Glutamatergic neuron (in vitro differentiated cells): ENCODE measurements around the gene DCAF15. TPM values are rescaled to one million over a fixed set of nuclear protein-coding genes. Genes with fewer than 3 reads are reported as not detected.
A peak's percentile ranks its signal among the peaks of the same experiment; 100 is the strongest.

Source experiments
- DNase-seq: peaks from one replicate; pipeline ENCODE4 v3.0.0; 2022
- H3K27ac Mint-ChIP-seq: one replicate; pipeline ENCODE4 v1.8.0; 2020; ENCODE audit warnings: mild to moderate bottlenecking, mixed read lengths, inconsistent platforms; ENCODE audit not compliant: unreplicated experiment
- H3K27me3 Mint-ChIP-seq: one replicate; pipeline ENCODE4 v1.8.0; 2020; ENCODE audit warnings: mild to moderate bottlenecking, moderate library complexity, mixed read lengths, inconsistent platforms; ENCODE audit not compliant: unreplicated experiment
- H3K36me3 Mint-ChIP-seq: one replicate; pipeline ENCODE4 v1.8.0; 2020; ENCODE audit warnings: mild to moderate bottlenecking, mixed read lengths, inconsistent platforms; ENCODE audit not compliant: unreplicated experiment
- H3K4me1 Mint-ChIP-seq: one replicate; pipeline ENCODE4 v1.8.0; 2020; ENCODE audit warnings: mild to moderate bottlenecking, low read depth, mixed read lengths, inconsistent platforms; ENCODE audit not compliant: unreplicated experiment
- H3K4me3 Mint-ChIP-seq: one replicate; pipeline ENCODE4 v1.8.0; 2020; ENCODE audit warnings: mild to moderate bottlenecking, mixed read lengths, inconsistent platforms; ENCODE audit not compliant: unreplicated experiment
- H3K9me3 Mint-ChIP-seq: one replicate; pipeline ENCODE4 v1.8.0; 2020; ENCODE audit warnings: mild to moderate bottlenecking, moderate library complexity, mixed read lengths, inconsistent platforms; ENCODE audit not compliant: unreplicated experiment
- CTCF ChIP-seq: fragments of 200-600 bp; sonication (generic); IDR thresholded peaks from one replicate; pipeline ENCODE4 v1.5.0; 2021; ENCODE audit not compliant: partially characterized antibody, unreplicated experiment
- total RNA-seq: library from RNA; stranded (reverse); fragmentation: NEBNext Ultra II Directional; extraction: Animal tissue kit (Norgen Biotek cat#: 25700); gene quantifications from one replicate; pipeline ENCODE4 v1.2.1, GENCODE V29; 2021; ENCODE audit not compliant: unreplicated experiment

Gene DCAF15
- total RNA-seq, 1 donor from 2014 or later, result 84.4 TPM

DNA sequence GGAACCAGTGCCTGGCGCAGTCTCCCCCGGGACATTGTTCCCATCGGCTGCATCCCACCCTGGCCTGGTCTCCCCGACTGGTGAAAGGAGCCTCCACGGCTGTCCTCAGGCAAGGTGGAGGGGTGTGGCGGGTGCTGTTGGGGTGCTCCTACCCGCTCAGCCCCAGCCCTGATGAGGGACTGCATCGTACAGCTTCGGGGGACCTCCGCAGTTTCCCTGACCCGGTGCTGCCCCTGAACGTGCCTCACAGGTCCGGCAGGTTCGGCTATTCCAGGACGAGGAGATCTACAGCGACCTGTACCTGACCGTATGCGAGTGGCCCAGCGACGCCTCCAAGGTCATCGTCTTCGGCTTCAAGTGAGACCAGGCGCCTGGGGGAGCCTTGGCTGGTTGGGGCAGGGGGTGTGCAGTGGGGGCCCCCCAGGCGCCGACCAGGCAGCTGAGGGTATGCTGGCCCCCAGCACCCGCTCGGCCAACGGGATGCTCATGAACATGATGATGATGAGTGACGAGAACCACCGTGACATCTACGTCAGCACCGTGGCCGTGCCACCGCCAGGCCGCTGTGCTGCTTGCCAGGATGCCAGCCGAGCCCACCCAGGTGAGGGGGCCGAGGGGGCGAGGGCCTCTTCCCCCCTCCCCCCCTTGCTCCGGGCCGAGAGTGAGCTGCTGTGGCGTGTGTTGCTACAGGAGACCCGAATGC is 3.5 kb downstream of the DCAF15 start:
- no peak for TF ChIP-seq CTCF
- no peak for DNase-seq
- H3K9me3 Mint-ChIP-seq, result peaks cover 3% of the 10 kb centered on the region
- H3K27ac Mint-ChIP-seq, result no peak overlapping the region
- peaks cover 11% of the 10 kb centered on the region for H3K4me1 Mint-ChIP-seq
- H3K27me3 Mint-ChIP-seq, result peaks cover 12% of the 10 kb centered on the region
- H3K36me3 Mint-ChIP-seq, result no peaks in the 10 kb centered on the region
- H3K4me3 Mint-ChIP-seq, result no peak overlapping the region

- Mint-ChIP-seq H3K4me3 (no peak overlapping the region), H3K27ac (no peak overlapping the region), H3K4me1 (peaks cover 11% of the 10 kb centered on the region), H3K27me3 (peaks cover 12% of the 10 kb centered on the region), H3K9me3 (peaks cover 3% of the 10 kb centered on the region), H3K36me3 (no peaks in the 10 kb centered on the region)
- DNase-seq, result no peak
- TF ChIP-seq CTCF, result no peak
Measured at GRCh38 chr19:13956365-13956744, 4.0 kb downstream of the DCAF15 start.

DNA sequence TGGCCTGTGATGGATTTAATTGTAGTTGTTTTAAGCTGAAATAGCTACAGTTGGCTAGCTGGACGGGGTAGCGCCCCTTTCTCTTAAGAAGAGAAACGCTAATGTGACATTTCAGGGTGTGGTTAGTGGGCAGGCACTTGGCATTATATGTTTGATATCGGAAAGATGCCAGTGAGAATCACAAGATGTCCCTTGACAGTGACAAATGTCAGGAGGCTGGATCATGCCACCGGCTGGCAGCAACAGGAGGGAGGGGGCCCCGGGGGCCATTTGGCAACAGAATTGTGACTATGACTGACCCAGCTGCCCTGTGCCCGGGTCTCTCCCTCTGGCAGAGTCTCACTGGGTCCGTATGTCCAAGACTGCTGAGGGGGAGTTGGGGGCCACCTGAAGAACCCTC is 4.7 kb downstream of the DCAF15 start:
- H3K9me3 Mint-ChIP-seq, result peaks cover 4% of the 10 kb centered on the region
- peaks cover 12% of the 10 kb centered on the region for H3K27me3 Mint-ChIP-seq
- TF ChIP-seq CTCF, result no peak
- H3K4me3 Mint-ChIP-seq, result no peak overlapping the region
- no peak overlapping the region for H3K27ac Mint-ChIP-seq
- no peak for DNase-seq
- peaks cover 13% of the 10 kb centered on the region for H3K4me1 Mint-ChIP-seq
- H3K36me3 Mint-ChIP-seq, result no peaks in the 10 kb centered on the region

DNA sequence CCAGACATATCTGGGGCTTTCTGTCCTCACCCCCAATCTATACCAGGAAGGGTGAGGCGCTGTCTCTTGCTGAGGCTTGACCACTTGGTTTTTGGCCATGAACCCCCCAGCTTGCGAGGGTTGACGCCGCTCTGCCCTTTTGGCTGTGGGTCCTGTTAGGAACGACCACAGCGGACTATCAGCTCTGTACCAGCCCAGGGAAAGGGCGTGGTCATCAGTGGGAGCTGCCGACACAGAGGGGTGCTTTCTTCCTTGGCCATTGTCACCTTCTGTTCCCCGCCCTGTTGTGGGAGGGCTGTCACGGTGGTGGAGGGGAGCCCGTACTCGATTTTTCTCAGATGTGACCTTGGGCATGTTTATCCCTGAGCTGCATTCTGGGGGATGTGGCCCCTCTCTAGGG is 5.7 kb downstream of the DCAF15 start:
- Mint-ChIP-seq H3K9me3 (peaks cover 2% of the 10 kb centered on the region), H3K36me3 (no peaks in the 10 kb centered on the region), H3K4me1 (peaks cover 13% of the 10 kb centered on the region), H3K27me3 (peaks cover 12% of the 10 kb centered on the region), H3K4me3 (peak overlapping the region; percentile 30), H3K27ac (peak overlapping the region; percentile 59)
- no peak for DNase-seq
- TF ChIP-seq CTCF, result no peak

DNA sequence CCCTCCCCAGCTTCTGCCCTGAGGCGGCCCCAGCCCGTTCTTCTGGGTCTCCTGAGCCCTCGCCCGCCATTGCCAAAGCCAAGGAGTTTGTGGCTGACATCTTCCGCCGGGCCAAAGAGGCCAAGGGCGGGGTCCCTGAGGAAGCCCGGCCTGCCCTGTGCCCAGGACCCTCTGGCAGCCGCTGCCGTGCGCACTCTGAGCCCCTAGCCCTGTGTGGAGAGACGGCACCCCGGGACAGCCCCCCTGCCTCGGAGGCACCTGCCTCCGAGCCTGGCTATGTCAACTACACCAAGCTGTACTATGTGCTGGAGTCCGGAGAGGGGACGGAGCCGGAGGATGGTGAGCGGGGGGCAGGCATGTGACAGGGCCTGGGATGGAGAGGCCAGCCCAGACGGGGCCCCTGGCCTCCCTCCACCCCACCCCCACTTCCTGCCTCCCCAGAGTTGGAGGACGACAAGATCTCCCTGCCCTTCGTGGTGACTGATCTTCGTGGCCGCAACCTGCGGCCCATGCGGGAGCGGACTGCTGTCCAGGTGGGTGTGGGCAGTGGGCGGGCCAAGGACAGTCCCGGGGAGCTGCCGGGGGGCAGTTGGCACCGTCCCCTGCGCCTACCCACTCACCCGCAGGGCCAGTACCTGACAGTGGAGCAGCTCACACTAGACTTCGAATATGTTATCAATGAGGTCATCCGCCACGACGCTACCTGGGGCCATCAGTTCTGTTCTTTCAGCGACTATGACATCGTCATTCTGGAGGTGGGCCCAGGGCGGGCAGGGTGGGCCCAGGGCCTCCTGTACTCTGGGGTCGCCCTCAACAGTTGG is 7.0 kb downstream of the DCAF15 start:
- DNase-seq, result no peak
- H3K9me3 Mint-ChIP-seq, result peaks cover 2% of the 10 kb centered on the region
- no peak overlapping the region for H3K27ac Mint-ChIP-seq
- H3K4me3 Mint-ChIP-seq, result no peak overlapping the region
- H3K27me3 Mint-ChIP-seq, result peaks cover 12% of the 10 kb centered on the region
- no peaks in the 10 kb centered on the region for H3K36me3 Mint-ChIP-seq
- peaks cover 10% of the 10 kb centered on the region for H3K4me1 Mint-ChIP-seq
- no peak for TF ChIP-seq CTCF
